Aorta (tissue), 5 donors: ENCODE data around the gene AIF1. TPM values are rescaled to one million over a fixed set of nuclear protein-coding genes. Genes with fewer than 3 reads are reported as not detected.

Experiments used
- ATAC-seq: fragments of 200-7000 bp; cut with Tn5 transposase; one replicate; pipeline ENCODE4 v1.9.1; 2022; ENCODE audit warnings: moderate library complexity; ENCODE audit not compliant: low FRiP score
- DNase-seq, 2 donors: peaks; one replicate each; pipeline ENCODE4 v3.0.0-alpha.2; 2020
- H3K27ac ChIP-seq, 2 donors: one replicate each; pipeline ENCODE4 v1.5.1; 2013; ENCODE audit warnings: low read length in 2 of 2, mild to moderate bottlenecking in 2 of 2, moderate library complexity in 2 of 2, control low read depth in 1 of 2, inconsistent platforms in 1 of 2, low read depth in 1 of 2
- H3K27me3 ChIP-seq, 2 donors: one replicate each; pipeline ENCODE4 v1.6.1; 2013; ENCODE audit warnings: control low read depth in 1 of 2, low read length in 1 of 2, mild to moderate bottlenecking in 1 of 2, moderate library complexity in 1 of 2; ENCODE audit not compliant: insufficient read depth in 2 of 2, control insufficient read depth in 1 of 2
- H3K36me3 ChIP-seq, 2 donors: one replicate each; pipeline ENCODE4 v1.6.1; 2013; ENCODE audit warnings: control low read depth in 1 of 2, low read length in 1 of 2, mild to moderate bottlenecking in 1 of 2; ENCODE audit not compliant: insufficient read depth in 2 of 2, control insufficient read depth in 1 of 2
- H3K4me1 ChIP-seq, 2 donors: one replicate each; pipeline ENCODE4 v1.6.1; 2013; ENCODE audit warnings: low read length in 2 of 2, control low read depth in 1 of 2, mild to moderate bottlenecking in 1 of 2, moderate library complexity in 1 of 2; ENCODE audit not compliant: insufficient read depth in 2 of 2, control insufficient read depth in 1 of 2
- H3K4me3 ChIP-seq, 2 donors: one replicate each; pipeline ENCODE4 v1.5.1; 2013; ENCODE audit warnings: low read length in 2 of 2, control low read depth in 1 of 2, mild to moderate bottlenecking in 1 of 2
- H3K9me3 ChIP-seq: one replicate; pipeline ENCODE4 v1.6.1; 2013; ENCODE audit warnings: mild to moderate bottlenecking, low read length; ENCODE audit not compliant: control insufficient read depth
- WGBS, 2 donors: extraction: QIAGEN DNeasy Blood & Tissue Kit; methylation state at CpG; one replicate each; pipeline ENCODE4 v1.1.7; 2013; 5-methylcytosine and 5-hydroxymethylcytosine counted together
- intact Hi-C, 2 donors: fragments of 100-400 bp; cut with DNase I; formaldehyde crosslinking; loops; one replicate each; pipeline versions ENCODE4 v1.14.2 to v1.15.0; 2022
- polyA plus RNA-seq, 2 donors: library from polyadenylated mRNA; stranded (reverse); fragments of 200-250 nt; gene quantifications; one replicate each; pipeline ENCODE4 v1.2.3, GENCODE V29; 2013
- total RNA-seq, 2 donors: library from RNA; stranded (reverse); fragmentation: NEBNext Ultra II Directional; extraction: Animal tissue kit (Norgen Biotek cat#: 25700); gene quantifications; one replicate each; pipeline ENCODE4 v1.2.1, GENCODE V29; 2021
- donor health status: healthy with polysubstance abuse.
- donor health status: Bipolar disorder and iron deficiency.
- donor health status: DM: no; HTN: no; CAD: no.
- donor health status: DM: no; HTN: no; CAD: no.
- donor health status: DM: yes; HTN: yes; CAD: no.

The AIF1 gene
- total and polyA plus RNA-seq, 4 donors, result 32.6 to 166 (median 53.3) TPM

DNA sequence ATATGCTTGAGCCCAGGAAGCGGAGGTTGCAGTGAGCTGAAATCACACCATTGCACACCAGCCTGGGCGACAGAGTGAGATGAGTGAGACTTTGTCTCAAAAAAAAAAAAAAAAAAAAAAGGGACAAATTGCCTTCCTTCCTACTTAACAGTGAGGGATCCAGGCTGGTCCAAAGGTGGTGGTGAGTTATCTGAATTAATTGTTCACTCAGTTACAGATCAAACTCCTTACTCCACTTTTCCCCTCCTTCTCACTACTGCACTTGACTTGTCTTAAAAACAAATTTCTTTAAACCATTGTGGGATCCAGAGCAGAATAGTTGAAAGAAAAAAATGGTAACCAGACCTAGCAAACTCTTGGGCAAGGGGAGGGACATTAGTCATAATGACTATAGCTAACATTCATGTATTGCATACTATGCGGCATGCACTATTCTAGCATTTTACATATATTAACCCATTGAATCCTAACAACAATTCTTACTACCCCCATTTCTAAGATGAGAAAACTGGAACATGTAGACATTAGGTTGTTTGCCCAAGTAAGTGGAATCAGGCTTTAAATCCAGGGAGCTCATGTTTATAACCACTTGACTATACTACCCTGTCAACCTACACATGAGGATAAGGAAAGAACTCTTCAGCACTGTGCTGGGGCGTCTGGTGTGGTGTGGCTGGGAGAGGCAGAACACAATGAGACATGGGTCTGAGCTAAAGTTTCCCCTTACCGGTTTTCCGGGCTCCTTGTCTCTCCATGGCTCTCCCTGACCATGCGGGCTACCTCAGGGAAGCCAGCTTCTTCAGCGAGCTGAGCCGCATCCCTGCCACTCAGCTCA lies 48.3 kb downstream of the AIF1 start:
- peak overlapping the region; percentile 23 to 46 for H3K4me3 ChIP-seq
- intact Hi-C loops, result loop anchor here in 1 of 2 donors (5.0 kb wide), 1 partner anchor 41 kb away; the partner anchor contains the start of gene PRRC2A
- no peaks in the 10 kb centered on the region for H3K9me3 ChIP-seq
- 46 to 56% methylated on average over 9 of the region's 9 CpGs for WGBS, 2 donors
- ATAC-seq, result no peak
- H3K27me3 ChIP-seq, result no peaks in the 10 kb centered on the region
- peaks cover 0 to 2% of the 10 kb centered on the region in 2 donors for H3K36me3 ChIP-seq
- H3K4me1 ChIP-seq, result no peaks in the 10 kb centered on the region
- peak overlapping the region in 1 of 2 donors; percentile 86 for H3K27ac ChIP-seq
- no peak for DNase-seq

DNA sequence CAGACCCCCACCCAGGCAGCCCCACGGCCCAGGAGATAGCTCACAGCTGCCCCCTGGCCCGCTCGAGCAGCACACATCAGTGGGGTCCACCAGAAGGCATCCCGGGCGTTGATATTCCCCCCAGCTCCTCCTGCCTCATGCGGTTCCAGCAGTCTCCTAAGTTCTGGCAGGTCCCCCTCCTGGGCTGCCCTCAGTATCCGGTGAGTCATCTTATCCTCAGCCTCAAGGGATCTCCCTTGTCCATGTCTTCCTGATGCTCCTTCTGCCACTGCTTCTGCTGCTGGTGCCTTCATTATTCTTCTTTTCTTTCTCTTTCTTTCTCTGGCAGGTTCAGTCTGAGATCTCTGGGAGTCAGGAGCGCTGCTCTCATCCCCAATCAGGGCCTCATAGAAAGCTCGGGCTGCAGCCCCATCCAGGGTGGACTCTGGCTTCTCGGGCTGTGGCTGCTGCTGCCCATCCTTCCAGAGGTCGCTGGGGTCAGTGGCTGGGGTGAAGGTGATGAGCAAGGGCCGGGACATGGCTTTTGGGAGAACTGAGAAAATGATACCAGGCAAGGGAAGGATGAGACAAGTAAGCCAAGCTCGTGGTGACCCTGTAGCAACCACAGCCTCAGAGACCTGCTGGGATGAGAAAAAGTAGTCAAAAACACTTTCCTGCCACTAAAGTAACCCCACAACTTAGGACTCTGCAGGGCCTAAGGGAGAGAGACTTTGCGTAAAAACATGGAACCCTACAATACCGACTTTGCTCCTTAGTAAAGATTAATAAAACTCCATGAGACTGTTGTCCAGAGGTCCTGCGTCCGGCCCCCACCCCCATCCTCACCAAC lies 49.1 kb downstream of the AIF1 start:
- intact Hi-C loops, result loop anchor here in 1 of 2 donors (1.0 to 5.0 kb wide), 2 partner anchors 12 to 42 kb away; partner anchors contain the start of genes BAG6 and PRRC2A
- peak; percentile 71 to 83 for DNase-seq
- peak overlapping the region; percentile 28 to 86 for H3K27ac ChIP-seq
- H3K4me1 ChIP-seq, result no peaks in the 10 kb centered on the region
- H3K27me3 ChIP-seq, result no peaks in the 10 kb centered on the region
- ATAC-seq, result peak; percentile 30
- H3K36me3 ChIP-seq, result peaks cover 0 to 6% of the 10 kb centered on the region in 2 donors
- no peaks in the 10 kb centered on the region for H3K9me3 ChIP-seq
- 8 to 9% methylated on average over 17 of the region's 17 CpGs for WGBS, 2 donors
- peak overlapping the region; percentile 46 to 49 for H3K4me3 ChIP-seq

DNA sequence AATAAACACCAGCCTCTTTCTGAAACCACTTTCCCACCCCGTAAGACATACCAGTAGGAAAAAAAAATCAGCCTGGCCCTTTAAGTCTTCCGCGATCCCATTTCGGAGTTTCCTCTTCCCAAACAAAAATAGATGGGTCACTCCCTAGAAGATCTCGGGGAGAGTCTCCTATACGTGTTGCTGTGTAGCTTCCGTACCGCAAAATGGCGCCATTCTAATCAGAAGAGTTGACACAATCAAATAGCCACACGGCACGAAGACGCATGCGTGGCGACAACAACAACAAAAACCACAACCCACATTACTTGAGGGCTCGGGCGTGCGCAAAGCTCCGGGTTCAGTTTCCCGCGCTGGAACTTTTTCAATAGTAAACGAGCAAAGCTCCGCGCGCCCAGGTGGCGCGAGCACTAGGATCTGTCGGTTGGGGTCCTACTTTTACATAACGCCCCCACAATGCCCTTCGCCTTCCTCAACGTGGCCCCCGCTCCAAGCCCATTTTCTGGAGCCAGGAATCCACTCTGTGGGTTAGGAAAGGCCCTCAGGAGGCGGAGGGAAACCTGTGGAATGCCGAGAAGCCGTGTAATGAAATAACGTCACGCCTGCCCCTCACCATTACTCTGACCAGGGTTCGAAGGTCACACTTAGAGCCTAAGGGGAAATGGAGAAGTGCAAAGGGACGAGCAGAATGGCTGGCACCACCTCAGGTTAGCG lies 49.9 kb downstream of the AIF1 start, which contains the start of gene GPANK1:
TSS of gene GPANK1 (minus strand) at position 208 of the 711 bp plus-strand sequence. CDS start 519 bp downstream, outside the sequence.
- 0% methylated on average over 39 of the region's 39 CpGs for WGBS, 2 donors
- intact Hi-C loops, result loop anchor here in 1 of 2 donors (1.0 to 5.0 kb wide), 3 partner anchors 13 to 127 kb away; partner anchors contain the start of genes BAG6 and PRRC2A

GRCh38 chr6:31665501-31666336 lies 50.7 kb downstream of the AIF1 start, which contains the start of gene CSNK2B:
Gene CSNK2B, plus strand, starts transcription at chr6:31666080. Its CDS starts 752 bp downstream, at chr6:31666832.
- H3K4me1 ChIP-seq, result no peaks in the 10 kb centered on the region
- ATAC-seq (peak; percentile 95), DNase-seq (peak; percentile 99)
- no peaks in the 10 kb centered on the region for H3K9me3 ChIP-seq
- no peaks in the 10 kb centered on the region for H3K27me3 ChIP-seq
- H3K4me3 ChIP-seq, result peak within 1 kb of the TSS; percentile 55 to 77
- WGBS, 2 donors, result 0 to 1% methylated on average over 63 of the region's 63 CpGs
- intact Hi-C loops, result loop anchor here in 1 of 2 donors (5.0 kb wide), 1 partner anchor 127 kb away; no protein-coding TSS in a partner anchor
- peak within 1 kb of the TSS; percentile 49 to 86 for H3K27ac ChIP-seq
- H3K36me3 ChIP-seq, result peaks cover 0 to 11% of the 10 kb centered on the region in 2 donors

More for the DNA sequence above, 49.9 kb downstream of the AIF1 start, which contains the start of gene GPANK1:
- H3K4me3 ChIP-seq, result peak within 1 kb of the TSS; percentile 46 to 49
- no peaks in the 10 kb centered on the region for H3K4me1 ChIP-seq
- no peaks in the 10 kb centered on the region for H3K9me3 ChIP-seq
- H3K27ac ChIP-seq, result peak within 1 kb of the TSS; percentile 49 to 86
- peaks cover 0 to 11% of the 10 kb centered on the region in 2 donors for H3K36me3 ChIP-seq
- peak; percentile 87 for ATAC-seq
- H3K27me3 ChIP-seq, result no peaks in the 10 kb centered on the region
- peak; percentile 94 to 95 for DNase-seq

DNA sequence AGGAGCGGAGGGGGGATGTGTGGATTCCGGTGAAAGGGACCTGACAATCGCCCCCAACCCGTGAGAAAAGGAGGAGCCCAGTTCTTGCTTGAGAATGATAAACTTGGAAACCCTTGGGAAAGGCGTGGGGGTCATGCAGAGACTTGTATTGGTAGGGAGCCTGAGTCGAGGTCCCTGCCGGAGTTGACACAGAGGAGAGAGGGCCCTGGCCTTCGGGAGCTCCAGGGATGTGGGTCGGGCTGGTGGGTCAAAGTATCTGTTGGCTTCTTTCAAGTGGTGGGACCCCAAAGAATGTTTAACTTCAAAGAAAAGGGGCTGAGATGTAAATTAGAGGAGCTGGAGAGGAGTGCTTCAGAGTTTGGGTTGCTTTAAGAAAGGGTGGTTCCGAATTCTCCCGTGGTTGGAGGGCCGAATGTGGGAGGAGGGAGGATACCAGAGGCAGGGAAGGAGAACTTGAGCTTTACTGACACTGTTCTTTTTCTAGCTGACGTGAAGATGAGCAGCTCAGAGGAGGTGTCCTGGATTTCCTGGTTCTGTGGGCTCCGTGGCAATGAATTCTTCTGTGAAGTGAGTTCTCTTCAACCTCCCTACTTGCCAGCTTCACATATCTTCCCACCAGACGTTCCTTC lies 51.4 kb downstream of the AIF1 start:
- no peaks in the 10 kb centered on the region for H3K4me1 ChIP-seq
- H3K4me3 ChIP-seq, result peak overlapping the region; percentile 55 to 77
- H3K9me3 ChIP-seq, result no peaks in the 10 kb centered on the region
- no peaks in the 10 kb centered on the region for H3K27me3 ChIP-seq
- ATAC-seq (no peak), DNase-seq (no peak)
- peak overlapping the region in 1 of 2 donors; percentile 43 for H3K27ac ChIP-seq
- intact Hi-C loops, result loop anchor here in 1 of 2 donors (5.0 kb wide), 1 partner anchor 126 kb away; no protein-coding TSS in a partner anchor
- WGBS, 2 donors, result 5 to 6% methylated on average over 15 of the region's 15 CpGs
- peaks cover 0 to 11% of the 10 kb centered on the region in 2 donors for H3K36me3 ChIP-seq
